Measurements from ENCODE around the gene CASQ2. TPM values are rescaled to one million over a fixed set of nuclear protein-coding genes. Genes with fewer than 3 reads are reported as not detected.

Gene CASQ2
- total RNA-seq, 4 donors from 2014 or later: 1.5 to 30.2 (median 7.8) TPM

- DNase-seq: no peak
- Histone ChIP-seq H3K4me3 (no peak overlapping the region), H3K4me1 (no peaks in the 10 kb centered on the region), H3K27me3 (no peaks in the 10 kb centered on the region), H3K36me3 (no peaks in the 10 kb centered on the region), H3K27ac (no peak overlapping the region), H3K9me3 (no peaks in the 10 kb centered on the region)
- TF ChIP-seq CTCF (IDR thresholded peaks at IDR 0.05) (no peak), POLR2A (IDR thresholded peaks at IDR 0.05) (no peak)
- intact Hi-C loops (cut with DNase I; ENCODE audit: low total_unique reads): no loop called here
Observed at GRCh38 chr1:115669002-115669673, 99.4 kb downstream of the CASQ2 start.

GRCh38 chr1:115668579-115668978 is 99.9 kb downstream of the CASQ2 start:
- H3K9me3 ChIP-seq: no peaks in the 10 kb centered on the region
- intact Hi-C loops (cut with DNase I; ENCODE audit: low total_unique reads): no loop called here
- no peak overlapping the region for H3K27ac ChIP-seq
- no peak for TF ChIP-seq CTCF (IDR thresholded peaks at IDR 0.05)
- TF ChIP-seq POLR2A (IDR thresholded peaks at IDR 0.05): no peak
- H3K4me3 ChIP-seq: no peak overlapping the region
- H3K27me3 ChIP-seq: no peaks in the 10 kb centered on the region
- no peaks in the 10 kb centered on the region for H3K4me1 ChIP-seq
- DNase-seq: no peak
- H3K36me3 ChIP-seq: no peaks in the 10 kb centered on the region

GRCh38 chr1:115666702-115667101 is 101.8 kb downstream of the CASQ2 start:
- no peaks in the 10 kb centered on the region for H3K27me3 ChIP-seq
- intact Hi-C loops (cut with DNase I; ENCODE audit: low total_unique reads): no loop called here
- H3K27ac ChIP-seq: no peak overlapping the region
- DNase-seq: no peak
- no peaks in the 10 kb centered on the region for H3K36me3 ChIP-seq
- no peak overlapping the region for H3K4me3 ChIP-seq
- TF ChIP-seq POLR2A (IDR thresholded peaks at IDR 0.05): no peak
- H3K4me1 ChIP-seq: no peaks in the 10 kb centered on the region
- H3K9me3 ChIP-seq: no peaks in the 10 kb centered on the region

GRCh38 chr1:115666206-115666605 is 102.3 kb downstream of the CASQ2 start:
- Histone ChIP-seq H3K9me3 (no peaks in the 10 kb centered on the region), H3K4me1 (no peaks in the 10 kb centered on the region), H3K27me3 (no peaks in the 10 kb centered on the region), H3K4me3 (no peak overlapping the region), H3K36me3 (no peaks in the 10 kb centered on the region), H3K27ac (no peak overlapping the region)
- intact Hi-C loops (cut with DNase I; ENCODE audit: low total_unique reads): no loop called here
- DNase-seq: no peak
- no peak for TF ChIP-seq POLR2A (IDR thresholded peaks at IDR 0.05)
- no peak for TF ChIP-seq CTCF (IDR thresholded peaks at IDR 0.05)

GRCh38 chr1:115665319-115666096 is 103.0 kb downstream of the CASQ2 start:
- Histone ChIP-seq H3K4me1 (no peaks in the 10 kb centered on the region), H3K27ac (no peak overlapping the region), H3K9me3 (no peaks in the 10 kb centered on the region), H3K4me3 (no peak overlapping the region), H3K36me3 (no peaks in the 10 kb centered on the region), H3K27me3 (no peaks in the 10 kb centered on the region)
- intact Hi-C loops (cut with DNase I; ENCODE audit: low total_unique reads): no loop called here
- TF ChIP-seq POLR2A (IDR thresholded peaks at IDR 0.05): no peak
- no peak for TF ChIP-seq CTCF (IDR thresholded peaks at IDR 0.05)
- no peak for DNase-seq

All from uterus (tissue), 4 donors.